Activated naive CD4-positive, alpha-beta T cell treated with Interleukin-2 at 50 U/mL for 16 hours (primary cell): ENCODE measurements around the gene CCNY.
"Not testable (repeated sequence)": the region's sequence is repeated elsewhere in the genome, so short reads cannot be mapped to it uniquely, and the experiment has no call there.

Source experiments
- DNase-seq: peaks from one replicate; pipeline ENCODE4 v3.0.0-alpha.2; 2020

CCNY gene

GRCh38 chr10:35412003-35412723 is 75.9 kb downstream of the CCNY start:
- DNase-seq: no peak

GRCh38 chr10:35412900-35413491 is 76.7 kb downstream of the CCNY start:
- DNase-seq: no peak

- DNase-seq: peak; percentile 25
Measured at GRCh38 chr10:35413985-35414861, 77.9 kb downstream of the CCNY start.

DNA sequence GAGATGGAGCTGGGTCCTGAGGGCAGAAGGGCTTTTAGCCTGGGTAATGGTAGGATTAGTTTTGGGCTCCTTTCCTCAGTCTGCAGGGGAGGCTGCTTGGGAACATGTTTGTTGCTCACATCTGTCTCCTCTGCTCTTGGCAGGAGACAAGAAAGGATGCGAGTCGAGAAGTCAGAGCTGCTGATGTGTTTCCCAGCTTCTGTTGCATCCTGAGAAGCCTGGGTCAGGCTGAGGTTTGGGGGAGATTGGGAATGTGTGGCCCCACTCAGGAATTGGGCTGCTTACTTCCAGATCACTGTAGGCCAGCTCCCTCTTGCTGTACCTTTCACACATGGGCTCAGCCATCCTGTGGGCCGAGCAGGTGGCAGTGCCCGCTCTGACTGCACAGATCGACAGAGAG is 79.2 kb downstream of the CCNY start:
- DNase-seq: no peak

DNA sequence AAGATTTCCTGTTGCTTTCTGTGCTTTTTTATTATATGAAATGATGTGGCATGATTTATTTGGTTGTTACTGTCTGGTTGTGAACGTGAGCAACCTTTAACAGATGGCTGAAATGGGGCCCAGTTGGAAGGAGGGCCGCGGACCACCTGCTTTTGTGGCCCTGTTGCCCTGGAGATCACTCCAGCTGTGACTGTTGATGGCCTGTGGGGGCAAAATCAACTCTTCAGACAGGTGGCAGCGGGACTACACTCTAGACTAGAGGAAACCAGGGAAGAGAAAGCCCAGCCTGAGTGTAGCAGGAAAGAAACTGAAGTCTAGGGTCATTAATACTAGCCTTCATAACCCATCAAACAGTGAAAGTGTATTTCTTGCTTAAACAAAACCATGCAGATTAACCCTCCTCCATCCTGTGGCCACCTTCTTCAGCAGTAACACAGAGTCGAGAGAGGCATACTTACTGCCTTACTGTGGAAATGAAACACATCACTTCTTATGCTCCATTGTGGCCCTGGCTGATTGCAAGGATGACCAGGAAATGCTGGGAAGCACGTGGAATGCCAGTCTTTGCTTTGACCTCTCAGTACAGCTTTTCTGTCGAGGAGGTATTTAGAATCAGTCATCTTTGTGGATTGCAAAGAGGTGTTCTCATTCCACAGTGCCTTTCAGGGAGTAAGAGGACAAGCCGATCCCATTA is 80.5 kb downstream of the CCNY start:
- DNase-seq: no peak

DNA sequence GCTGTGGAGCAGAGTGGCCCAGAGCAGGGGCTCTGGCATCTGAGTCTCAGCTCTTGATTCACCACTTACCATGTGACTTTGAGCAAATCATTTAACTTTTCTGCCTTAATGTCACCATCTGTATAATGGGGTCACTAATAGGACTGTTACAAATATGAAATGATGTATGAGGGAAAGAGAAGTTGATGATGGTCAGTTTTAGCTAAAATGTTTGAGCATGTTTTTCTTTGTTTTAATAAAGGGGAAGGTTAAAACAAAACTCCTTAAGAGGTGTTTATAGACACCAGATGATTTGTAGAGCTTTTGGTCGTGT is 81.0 kb downstream of the CCNY start:
- no peak for DNase-seq

GRCh38 chr10:35417795-35418194 is 81.5 kb downstream of the CCNY start:
- no peak for DNase-seq

- not testable (repeated sequence) for DNase-seq
Measured at GRCh38 chr10:35418580-35418979, 82.3 kb downstream of the CCNY start.

- DNase-seq: no peak
Measured at GRCh38 chr10:35420044-35420443, 83.7 kb downstream of the CCNY start.

- no peak for DNase-seq
Measured at GRCh38 chr10:35420827-35421552, 84.7 kb downstream of the CCNY start.

DNA sequence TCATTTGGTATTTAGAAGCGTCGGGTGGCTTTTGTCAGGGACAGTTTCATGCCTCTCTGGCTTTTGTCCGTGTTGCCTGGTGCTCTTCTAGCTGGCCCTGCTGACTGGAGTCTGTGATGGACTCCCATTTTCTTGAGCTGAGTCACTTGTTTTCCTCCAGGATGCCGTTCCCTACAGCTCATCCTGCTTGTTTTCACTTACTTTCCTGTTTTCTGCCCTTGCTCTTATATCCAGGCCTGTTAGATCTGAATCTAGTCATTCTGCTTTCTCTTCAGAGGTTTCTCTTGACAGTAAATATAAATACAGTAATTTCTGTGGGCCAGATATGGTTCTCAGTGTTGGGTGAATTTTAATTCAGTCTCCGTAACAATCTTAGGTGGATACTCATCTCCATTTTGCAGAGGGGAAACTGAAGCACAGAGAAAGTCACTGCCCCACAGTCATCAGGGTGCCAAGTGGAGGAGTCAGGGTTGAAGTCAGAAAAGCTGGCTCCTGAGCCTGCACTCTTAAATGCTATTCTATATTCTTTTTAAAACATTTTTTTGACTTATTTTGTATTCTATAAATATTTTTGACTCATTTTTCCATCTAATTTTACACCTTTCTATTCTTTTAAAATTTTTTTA is 85.4 kb downstream of the CCNY start:
- no peak for DNase-seq

GRCh38 chr10:35422228-35422627 is 85.9 kb downstream of the CCNY start:
- no peak for DNase-seq

GRCh38 chr10:35423505-35424306 is 87.4 kb downstream of the CCNY start:
- DNase-seq: no peak

DNA sequence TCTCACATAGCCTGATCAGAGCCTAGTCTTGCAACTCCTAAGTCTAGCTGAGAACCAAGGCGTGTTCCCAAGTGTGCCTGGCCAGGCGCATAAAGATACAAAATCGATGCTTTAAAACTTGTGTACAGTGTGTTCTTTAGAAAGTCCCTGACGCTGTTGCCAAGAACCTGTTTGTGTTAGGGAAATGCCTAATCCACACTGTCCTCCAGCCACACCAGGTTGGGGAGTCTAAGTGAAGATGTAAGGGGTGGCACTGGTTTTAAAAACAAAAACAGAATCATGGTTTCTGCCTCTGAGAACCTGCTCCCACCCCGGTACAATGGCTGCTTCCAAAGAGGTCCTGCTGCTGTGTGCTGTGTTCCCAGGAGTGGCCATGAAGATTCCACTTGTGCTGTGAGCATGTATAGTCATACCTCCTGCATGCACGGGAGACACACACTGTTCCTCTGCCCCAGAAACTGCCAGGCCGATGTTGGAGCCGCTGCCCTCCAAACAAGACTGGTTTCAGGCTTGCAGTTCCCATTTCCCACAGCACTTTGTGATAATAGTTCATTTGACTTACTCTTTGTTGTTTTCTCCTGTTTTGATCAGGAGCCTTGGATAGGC is 88.5 kb downstream of the CCNY start:
- DNase-seq: no peak

GRCh38 chr10:35425595-35425994 is 89.3 kb downstream of the CCNY start:
- DNase-seq: no peak

- no peak for DNase-seq
Measured at GRCh38 chr10:35426657-35427056, 90.3 kb downstream of the CCNY start.

DNA sequence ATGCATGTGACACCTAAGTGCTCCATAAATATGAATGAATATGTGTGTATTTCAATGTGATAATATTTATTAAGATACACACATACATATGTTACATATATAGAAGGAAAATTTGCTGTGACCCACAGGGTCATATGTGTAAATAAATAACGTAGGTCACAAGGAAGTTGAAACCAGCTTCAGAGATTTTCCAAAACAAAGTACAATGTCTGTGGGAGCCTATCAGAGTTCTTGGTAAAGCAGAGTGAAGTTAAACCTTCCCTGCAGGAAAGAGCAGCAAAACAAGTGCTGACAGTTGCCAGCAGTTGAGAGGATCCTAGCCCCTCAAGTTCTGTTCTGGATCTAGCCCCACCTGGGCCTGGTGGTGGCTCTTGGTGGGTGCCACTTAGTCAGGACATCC is 91.2 kb downstream of the CCNY start:
- DNase-seq: no peak

DNA sequence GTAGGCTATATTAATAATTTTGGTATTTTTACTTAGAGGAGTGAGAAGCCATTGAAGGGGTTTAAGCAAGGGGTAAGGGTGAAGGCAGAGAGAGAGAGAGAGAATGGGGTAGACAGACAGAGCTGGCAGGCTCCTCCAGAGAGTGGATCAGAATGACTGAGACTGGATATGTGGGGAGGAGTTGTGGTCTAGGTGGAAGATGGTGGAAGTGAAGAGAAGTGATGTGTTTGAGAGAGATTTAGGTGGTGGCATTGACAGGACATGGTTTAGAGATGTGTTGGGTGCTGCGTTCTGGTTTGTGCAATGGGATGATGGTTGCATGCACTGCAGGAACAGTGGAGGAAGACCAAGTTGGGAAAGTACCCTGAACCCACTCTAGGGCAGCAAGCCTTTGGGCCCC is 92.2 kb downstream of the CCNY start:
- no peak for DNase-seq

- no peak for DNase-seq
Measured at GRCh38 chr10:35432781-35433338, 96.6 kb downstream of the CCNY start.

GRCh38 chr10:35433851-35434426 is 97.6 kb downstream of the CCNY start:
- no peak for DNase-seq
